GM19025 (cell line): Measurements from ENCODE around the gene BRSK1.

Experiments used
- ATAC-seq: cut with Tn5 transposase; IDR thresholded peaks from one replicate; pipeline ENCODE4 v1.9.1; 2021; ENCODE audit warnings: mild to moderate bottlenecking, low read depth, moderate library complexity; ENCODE audit not compliant: unreplicated experiment

BRSK1 gene

GRCh38 chr19:55272142-55272541, 11.7 kb upstream of the BRSK1 start:
- ATAC-seq = no peak

DNA sequence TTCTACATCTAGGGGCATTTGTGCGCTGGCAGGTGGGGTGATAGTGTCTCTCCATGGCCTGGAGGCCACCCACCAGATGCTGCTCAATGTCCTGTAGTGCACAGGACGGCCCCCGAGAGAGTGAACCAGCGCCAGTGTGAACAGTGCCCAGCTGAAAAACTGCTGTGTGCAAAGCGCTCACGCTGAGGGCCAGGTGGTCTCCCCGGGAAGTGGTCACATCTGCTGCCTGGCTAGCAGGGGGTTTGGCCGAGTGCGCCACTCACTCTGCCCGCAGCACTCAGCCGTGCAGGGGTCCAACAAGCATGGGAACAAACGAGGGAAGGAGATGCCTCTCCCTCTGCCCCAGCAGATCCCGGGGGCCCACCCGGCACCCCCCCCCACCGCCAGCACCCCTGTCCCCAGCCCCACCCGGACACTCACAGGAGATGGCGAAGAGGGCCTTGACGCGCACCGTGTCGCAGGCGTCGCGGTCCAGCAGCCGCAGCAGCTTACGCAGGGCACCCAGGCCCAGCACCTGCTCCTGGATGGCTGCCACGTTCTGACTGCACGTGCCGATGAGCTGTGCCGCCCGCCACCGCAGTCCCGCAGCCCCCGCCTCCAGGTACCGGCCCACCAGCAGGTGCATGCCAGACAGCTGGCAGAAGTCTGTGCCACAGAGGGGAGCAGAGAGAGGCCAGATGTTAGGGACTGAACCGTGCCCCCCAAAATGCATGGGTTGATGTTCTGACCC, 9.7 kb upstream of the BRSK1 start:
- no peak for ATAC-seq

- peak; percentile 54 for ATAC-seq
These were observed 7.7 kb upstream of the BRSK1 start for GRCh38 chr19:55275851-55276719.

GRCh38 chr19:55276720-55277430, 6.9 kb upstream of the BRSK1 start:
- ATAC-seq = no peak

GRCh38 chr19:55277494-55277893, 6.3 kb upstream of the BRSK1 start:
- ATAC-seq = no peak

- ATAC-seq = no peak
These were observed 5.2 kb upstream of the BRSK1 start for GRCh38 chr19:55278391-55279135.

- no peak for ATAC-seq
These were observed 4.5 kb upstream of the BRSK1 start for GRCh38 chr19:55279340-55279739.

- ATAC-seq = peak; percentile 69
These were observed 3.8 kb upstream of the BRSK1 start, which contains the start of gene HSPBP1 for GRCh38 chr19:55279770-55280643. Gene HSPBP1 (minus strand): TSS chr19:55280110. CDS start chr19:55279608, 502 bp downstream.

GRCh38 chr19:55284405-55285058, 735 bp downstream of the BRSK1 start:
- ATAC-seq = no peak

DNA sequence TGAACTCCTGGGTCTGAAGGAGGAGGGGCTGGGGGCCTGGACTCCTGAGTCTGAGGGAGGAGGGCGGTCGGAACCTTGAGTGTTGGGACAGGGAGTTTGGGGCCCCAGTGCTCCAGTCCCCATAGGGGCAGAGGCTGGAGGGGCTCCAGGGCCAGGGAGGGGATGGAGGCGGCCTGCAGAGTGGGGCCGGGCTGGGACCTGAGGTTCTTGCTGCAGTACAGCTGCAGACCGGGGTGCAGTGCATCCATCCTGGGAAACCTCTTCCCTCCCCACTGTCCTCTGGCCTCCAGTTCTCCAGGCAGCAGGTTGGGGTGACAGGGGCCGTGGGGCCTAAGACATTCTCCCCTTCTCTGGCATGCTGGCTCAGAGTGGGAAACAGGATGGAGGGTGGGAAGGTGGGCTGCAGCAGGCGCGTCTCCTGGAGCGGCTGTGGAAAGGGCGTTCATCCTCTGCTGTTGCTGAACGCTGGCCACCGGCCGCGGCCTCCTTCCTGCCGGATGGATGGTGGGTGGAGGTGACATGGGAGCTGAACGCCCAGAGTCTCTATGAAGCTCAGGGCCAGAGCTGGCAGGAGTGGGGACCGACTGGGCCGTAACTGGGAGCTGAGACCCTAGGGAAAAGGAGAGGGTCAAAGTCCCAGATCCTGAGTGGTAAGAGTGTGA, 1.6 kb downstream of the BRSK1 start:
- no peak for ATAC-seq

DNA sequence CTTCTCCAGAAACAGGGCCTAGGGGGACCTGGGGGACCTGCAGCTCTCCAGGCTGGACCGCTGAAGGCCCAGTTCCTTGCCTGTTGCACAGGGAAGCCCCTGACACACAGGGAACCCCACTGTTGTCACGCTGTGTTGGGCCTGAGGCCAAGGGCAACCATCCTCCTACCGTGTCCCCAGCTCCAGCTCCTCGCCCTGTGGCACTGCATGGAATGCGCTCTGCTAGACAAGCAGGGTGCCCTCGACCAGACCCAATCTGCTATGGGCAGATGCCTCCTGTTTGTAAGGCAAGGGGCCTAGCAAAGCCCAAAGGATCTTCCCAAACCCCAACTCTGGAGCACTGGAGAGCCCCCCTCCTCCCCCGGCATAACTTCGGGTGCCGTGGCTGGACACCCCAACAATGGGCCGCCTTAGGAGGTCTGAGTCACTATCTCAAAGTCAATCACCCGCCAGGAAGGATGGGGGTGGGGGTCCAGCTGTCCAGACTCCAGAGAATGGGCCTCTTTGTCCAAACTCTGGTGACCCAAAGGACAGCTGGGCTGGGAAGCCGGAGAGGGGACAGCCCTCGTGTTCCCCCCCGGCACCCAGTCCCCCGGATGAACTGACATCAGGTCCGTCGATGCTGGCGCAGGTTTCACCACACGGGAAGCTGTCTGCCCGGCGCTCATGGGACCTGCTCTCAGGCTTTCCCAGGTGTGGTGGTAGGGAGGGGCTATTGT, 3.7 kb downstream of the BRSK1 start:
- ATAC-seq = no peak

DNA sequence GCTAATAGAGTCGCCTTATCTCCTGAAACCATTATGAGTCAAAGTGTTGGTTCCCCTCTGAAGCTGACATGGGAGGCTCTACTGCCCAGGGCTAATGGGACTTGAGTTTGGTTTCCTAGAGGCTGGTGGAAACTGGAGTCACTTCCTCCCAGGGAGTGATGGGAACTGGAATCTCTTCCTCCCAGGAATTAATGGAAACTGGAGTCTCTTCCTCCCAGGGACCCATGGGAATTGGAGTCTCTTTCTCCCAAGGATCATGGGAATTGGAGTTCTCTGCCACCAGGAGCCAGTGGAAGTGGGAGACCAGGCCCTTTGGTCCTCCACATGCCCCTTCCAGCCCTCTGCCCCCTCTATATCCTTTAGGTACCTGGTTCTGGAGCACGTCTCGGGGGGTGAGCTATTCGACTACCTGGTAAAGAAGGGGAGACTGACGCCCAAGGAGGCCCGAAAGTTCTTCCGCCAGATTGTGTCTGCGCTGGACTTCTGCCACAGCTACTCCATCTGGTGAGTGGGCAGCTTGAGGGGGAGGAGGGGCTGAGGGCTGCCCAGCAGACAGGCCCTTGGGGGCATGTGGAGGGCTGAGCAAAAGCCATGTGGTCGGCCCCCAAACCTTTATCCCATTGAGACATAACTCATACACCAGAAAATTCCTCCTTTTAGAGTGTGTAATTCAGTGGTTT, 5.5 kb downstream of the BRSK1 start:
- ATAC-seq = no peak

DNA sequence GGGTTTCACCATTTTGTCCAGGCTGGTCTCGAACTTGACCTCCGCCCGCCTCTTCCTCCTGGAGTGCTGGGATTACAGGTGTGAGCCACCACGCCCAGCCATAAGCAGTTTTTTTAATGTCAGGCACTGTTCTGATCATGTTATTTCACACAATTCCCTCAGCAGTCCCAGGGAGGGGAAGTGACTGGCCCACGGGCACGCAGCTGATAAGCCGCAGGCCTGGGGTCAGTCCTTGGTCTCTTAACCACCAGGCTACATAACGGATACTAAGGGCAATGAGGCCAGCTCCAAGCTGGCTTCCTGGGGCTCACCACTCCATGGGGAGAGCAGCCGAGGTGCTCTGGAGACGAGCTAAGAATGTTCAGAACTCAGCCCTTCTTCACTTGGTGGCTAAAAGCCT, 13.5 kb downstream of the BRSK1 start:
- ATAC-seq = no peak

GRCh38 chr19:55299991-55300390, 16.2 kb downstream of the BRSK1 start:
- no peak for ATAC-seq

- no peak for ATAC-seq
These were observed 17.2 kb downstream of the BRSK1 start for GRCh38 chr19:55300886-55301458.

- ATAC-seq = no peak
These were observed 17.9 kb downstream of the BRSK1 start for GRCh38 chr19:55301459-55302317.
